NCI-H1092 (cell line): ENCODE results near the gene SYN1.

ENCODE experiments used
- DNase-seq: peaks from one replicate; lab custom pipeline; 2025; lab: John Stamatoyannopoulos, UW

Gene SYN1

GRCh38 chrX:47595716-47596251 lies 23.9 kb downstream of the SYN1 start:
- no peak for DNase-seq

DNA sequence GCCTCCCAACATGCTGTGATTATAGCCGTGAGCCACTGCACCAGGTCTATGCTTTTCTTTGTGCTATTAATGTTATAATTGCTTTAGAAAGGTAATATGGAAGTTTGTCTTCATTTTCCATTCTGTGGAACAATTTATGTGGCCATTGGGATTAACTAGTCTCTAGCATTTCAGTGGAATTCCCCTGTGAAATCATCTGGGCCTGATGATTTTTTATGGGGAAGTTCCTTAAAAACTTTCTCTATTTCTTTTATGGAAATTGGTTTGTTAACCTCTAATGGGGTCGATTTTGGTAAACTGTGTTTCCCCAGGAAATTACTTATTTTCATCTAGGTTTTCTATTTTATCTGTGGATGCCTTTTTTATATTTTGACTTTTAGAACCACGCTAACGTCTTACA lies 26.1 kb downstream of the SYN1 start:
- no peak for DNase-seq

DNA sequence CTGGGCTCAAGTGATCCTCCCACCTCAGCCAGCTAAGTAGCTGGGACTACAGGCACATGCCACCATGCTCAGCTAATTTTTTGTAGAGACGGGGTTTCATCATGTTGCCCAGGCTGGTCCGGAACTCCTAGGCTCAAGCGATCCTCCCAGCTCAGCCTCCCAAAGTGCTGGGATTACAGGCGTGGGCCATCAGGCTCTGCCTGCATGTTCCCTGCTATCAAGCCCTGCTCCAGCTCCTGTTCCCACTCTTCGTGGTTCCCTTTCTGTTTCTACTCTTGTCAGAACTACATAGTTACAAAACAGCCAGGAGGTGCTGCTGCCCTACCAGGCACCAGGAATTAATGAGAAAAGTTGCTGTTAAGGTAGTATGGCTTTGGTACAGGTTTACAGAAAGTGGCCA lies 28.7 kb downstream of the SYN1 start:
- DNase-seq = no peak

DNA sequence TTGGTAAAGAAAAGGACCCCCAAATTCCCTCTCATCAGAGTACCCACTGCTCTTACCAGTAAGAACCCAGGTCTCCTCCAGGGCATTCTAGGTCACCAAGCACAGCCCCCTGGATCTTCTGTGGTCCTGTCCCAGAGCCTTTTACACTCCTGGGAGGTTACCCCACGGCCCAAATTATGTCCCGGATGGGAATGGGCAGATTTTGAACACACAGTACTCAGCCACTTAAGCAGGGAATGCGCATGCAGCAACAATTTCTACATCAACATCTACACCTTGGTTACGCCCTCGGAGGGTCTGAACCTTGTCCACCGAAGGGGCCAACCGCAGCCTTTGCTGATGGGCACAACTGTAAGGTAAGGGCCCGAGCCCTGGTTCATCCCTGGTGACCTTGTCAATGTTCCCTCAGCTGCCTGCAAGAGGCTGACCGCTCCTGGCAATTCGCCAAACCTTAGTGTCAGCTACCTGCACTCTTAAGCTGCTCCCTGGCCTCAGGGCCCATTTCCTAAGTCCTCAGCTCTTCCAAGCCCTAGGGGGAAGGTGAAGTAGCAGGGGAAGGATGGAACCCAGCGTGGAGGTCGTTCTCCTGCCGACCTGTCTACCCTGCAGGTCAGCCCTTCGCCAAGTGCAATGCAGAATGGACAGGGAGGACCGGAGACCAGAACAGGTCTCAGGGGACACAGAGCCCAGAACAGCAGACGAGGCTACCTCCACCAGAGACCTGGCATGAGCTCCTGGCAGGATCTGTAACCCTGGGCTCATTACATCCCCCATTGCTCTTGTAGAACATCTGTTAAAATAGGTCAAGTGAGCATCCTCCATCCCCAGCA lies 31.5 kb downstream of the SYN1 start:
- no peak for DNase-seq

DNA sequence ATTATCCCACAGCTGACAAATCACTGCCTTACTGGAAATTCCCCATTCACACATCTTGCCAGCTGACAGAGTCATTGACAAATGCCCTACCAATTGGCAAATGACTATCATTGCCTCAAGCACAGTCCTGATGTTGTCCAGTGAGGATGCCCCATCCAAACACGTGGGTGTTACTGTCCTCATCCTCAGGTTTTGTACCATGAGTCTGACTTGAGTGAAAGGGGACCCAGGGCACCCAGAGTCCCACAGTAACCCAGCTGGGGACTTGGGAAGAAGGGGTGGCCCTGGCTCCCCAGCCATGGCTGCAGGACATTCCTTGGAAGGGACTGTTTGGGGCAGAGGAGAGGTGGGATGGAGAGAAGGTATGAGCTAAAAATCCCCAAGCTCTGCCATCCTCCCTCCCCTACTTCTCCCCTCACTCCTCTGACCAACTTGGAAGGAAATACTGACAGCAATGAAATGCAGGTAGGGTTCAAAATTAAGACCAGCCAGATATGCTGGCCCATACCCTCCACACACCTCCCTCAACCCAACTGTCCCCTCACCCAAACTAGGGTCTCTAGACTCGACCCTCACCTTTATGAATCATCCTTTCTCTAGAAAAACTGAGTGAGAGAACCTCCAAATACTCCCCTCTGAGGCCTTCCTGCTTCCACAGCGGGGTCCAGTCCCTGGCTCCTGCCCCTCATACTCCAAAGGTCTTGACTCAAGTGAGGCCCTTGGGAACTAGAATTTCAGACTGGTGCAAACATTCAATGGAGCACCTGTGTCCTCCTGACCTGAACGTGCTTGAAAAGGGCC lies 32.4 kb downstream of the SYN1 start:
- DNase-seq = no peak

GRCh38 chrX:47586043-47586787 lies 33.4 kb downstream of the SYN1 start:
- no peak for DNase-seq

DNA sequence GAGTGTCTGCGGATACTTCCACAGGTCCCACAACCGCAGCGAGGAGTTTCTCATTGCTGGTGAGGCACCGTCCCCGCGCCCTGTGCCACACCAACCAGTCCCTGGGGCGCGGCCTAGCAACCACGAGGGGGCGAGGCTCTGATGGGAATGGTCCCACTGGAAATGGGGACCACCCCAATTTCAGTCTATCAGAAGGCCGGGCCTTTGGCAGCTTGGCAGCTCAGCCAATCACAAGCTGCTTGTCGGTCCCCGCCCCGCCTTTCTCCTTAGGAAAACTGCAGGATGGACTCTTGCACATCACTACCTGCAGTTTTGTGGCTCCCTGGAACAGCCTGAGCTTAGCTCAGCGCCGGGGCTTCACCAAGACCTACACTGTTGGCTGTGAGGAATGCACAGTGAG lies 34.4 kb downstream of the SYN1 start:
- DNase-seq = no peak

DNA sequence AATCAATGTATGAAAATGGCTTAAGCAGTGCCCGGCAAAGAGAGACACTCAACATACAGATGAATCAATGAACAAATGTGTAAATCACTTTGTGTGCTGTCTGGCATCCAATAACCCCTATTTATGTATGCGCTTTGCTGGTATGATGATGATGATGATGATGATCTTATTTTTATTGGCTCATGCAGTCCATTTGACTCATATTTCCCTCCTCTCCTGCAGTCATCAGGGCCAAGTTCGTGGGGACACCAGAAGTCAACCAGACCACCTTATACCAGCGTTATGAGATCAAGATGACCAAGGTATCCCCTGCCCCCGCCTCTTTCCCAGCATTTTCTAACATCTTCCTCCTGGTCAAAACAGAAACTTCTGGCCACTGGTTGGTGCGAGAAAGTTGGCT lies 34.9 kb downstream of the SYN1 start:
- no peak for DNase-seq

GRCh38 chrX:47583240-47583861 lies 36.3 kb downstream of the SYN1 start:
- DNase-seq = no peak

DNA sequence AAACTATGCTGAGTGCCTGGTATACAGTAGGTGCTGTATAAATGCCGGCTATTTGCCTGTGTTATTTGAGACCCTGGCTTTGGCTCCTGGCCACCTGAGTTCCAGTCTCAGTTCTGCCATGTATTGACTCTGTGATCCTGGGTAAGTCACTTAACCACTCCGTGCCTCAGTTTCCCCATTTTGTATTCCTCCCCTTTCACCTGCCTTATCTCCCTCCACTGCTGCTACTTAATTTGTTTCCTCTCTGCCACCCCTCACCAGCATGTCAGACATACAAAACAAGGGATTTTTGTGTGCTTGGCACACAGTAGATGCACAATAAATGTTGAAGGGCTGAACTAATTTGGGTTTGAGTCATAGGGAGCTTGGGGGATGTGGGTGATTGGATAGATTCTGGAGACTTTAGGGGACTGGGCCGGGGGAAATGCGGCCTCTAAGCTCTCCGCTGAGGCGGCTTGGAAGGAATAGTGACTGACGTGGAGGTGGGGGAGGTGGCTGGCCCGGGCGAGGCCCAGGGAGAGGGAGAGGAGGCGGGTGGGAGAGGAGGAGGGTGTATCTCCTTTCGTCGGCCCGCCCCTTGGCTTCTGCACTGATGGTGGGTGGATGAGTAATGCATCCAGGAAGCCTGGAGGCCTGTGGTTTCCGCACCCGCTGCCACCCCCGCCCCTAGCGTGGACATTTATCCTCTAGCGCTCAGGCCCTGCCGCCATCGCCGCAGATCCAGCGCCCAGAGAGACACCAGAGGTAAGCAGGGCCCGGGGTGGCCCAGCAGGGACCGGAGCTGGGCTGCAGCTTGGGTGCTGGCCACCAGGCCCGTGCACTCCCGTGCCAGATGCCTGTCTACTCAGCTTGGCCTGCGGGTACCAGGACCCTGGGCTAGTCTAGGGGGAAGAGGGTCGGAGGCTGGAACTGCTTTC lies 37.7 kb downstream of the SYN1 start, which contains the start of gene TIMP1:
Gene TIMP1, plus strand, starts transcription at position 706 of the 917 bp plus-strand sequence. CDS start 980 bp downstream, outside the sequence.
- DNase-seq = no peak

GRCh38 chrX:47579537-47579936 lies 40.1 kb downstream of the SYN1 start:
- no peak for DNase-seq

GRCh38 chrX:47578692-47579091 lies 41.0 kb downstream of the SYN1 start:
- no peak for DNase-seq

DNA sequence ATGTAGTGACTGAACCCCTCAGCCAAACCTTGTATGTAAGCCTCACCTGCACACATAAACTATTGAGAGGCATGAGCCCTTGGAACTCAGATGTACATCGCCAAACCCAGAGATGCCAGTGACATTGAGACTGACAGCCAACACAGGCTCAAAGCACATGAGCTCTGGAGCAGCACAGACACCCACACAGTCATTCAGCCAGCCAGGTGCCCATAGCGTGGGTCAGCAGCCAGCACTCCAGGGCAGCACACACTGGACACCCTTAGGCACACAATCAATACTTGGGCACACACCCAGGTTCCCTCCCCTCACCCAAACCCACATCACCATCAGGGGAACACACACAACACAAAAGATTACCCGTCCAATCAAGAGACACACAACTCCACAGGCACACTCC lies 41.8 kb downstream of the SYN1 start:
- DNase-seq = no peak

GRCh38 chrX:47577424-47577823 lies 42.2 kb downstream of the SYN1 start:
- no peak for DNase-seq

DNA sequence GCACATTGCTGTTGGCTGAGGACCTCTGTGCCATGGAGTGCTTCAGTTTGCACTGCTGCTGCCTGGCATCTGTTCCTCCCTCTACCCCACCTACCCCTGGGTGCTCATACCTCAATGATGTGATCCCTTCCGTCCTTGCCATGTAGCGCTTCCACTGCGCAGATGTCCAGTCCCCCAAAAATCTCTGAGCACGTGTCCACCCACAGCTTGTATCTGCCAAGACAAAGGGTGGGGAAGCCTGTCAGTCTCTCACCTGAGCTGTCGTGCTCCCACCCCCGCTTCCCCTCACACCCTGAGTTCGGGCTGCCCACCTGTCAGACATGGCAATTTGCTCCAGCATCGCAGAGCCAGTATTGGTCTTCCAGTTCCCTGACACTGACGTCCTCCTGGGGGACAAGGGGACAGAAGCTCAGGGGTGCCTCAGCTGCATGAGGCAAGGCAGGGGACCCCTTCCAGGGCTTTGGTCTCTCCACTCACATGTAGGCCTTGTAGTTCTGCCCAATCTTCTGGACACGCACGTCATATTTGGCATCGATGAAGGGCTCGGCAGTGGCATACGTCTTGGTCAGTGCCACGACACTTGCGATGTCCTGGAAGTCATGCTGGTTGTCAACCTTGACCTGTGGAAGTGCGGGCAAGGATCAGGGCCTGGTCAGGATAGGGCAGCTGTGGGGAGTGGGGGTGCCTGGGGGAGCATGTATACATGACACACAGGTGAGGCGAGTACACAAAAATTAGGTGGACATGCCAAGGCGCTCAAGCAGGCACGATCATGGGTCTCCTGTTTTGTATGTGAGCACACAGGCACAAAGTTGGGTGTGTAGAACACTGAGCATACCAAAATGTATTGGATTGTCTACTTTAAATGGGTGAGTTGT lies 43.4 kb downstream of the SYN1 start:
- no peak for DNase-seq

DNA sequence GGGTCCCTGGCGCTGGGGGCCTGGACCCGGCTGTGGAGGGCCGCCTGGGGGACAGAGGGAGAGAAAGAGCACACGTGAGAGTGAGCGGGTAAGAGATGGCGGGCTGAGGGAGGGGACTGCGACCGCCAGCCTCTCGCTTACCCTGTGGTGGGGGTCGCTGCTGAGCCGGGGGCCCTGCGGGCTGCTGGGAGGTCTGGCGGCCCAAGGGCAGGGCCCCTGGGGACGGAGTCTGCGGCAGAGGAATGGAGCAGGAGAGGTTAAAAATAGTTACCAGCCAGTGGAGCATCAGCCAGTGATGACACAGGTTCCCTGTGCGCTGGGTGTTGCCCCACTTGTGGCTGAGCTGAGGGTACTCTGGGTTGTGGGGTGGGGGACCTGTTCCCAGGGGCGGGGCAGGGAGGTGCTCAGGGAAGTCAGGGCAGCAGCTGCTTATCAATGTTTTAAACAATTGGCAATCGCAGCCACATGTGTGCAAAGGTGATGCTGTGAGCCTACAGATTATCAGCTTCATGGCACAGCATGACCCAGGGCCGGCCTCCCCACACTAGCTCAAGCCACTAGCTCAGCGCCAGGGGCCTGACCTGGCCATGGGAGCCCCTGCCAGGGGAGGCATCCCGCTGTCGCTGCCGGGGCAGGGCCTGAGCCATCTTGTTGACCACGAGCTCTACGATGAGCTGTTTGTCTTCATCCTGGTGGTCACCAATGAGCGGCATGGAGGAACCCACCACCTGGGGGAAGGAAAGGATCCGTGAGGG lies 44.9 kb downstream of the SYN1 start:
- DNase-seq = no peak

DNA sequence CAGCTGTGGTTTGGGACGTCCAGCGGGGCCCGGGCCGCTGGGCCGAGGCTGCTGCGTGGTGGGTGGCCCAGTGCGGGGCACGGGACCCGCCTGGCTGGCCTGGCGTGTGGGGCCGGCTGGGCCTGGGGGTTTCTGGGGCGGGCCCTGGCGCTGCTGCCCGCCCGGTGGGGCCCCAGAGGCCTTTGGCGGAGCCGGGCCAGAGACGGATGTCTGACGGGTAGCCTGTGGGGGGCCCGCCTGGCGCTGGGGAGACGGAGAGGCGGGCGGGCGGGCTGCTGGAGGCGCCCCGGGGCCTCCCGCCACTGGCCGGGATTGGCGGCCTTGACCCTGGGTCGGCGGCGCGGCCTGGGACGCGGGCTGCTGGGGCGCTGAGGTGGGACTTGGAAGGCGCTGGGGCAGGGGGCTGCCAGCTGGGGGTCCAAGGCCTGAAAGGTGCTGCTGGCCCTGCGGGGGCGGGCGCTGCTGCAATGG lies 45.5 kb downstream of the SYN1 start:
- no peak for DNase-seq

- DNase-seq = no peak
Measured at GRCh38 chrX:47573341-47574075, 46.1 kb downstream of the SYN1 start.
